OCI-LY3 (cell line): Measurements from ENCODE around the gene D2HGDH.
"Not testable (repeated sequence)": the region's sequence is repeated elsewhere in the genome, so short reads cannot be mapped to it uniquely, and the experiment has no call there.

Experiments
- H2AFZ ChIP-seq: fragments of 200-600, 300-600 bp; shearing (Covaris generic); 2 replicates; pipeline ENCODE4 v1.6.0; 2014; ENCODE audit warnings: antibody characterized with exemption, low read depth, low read length
- H3K27ac ChIP-seq: fragments of 200-600, 300-600 bp; sonication (generic); 2 replicates; pipeline ENCODE4 v1.5.1; 2014; ENCODE audit warnings: mild to moderate bottlenecking, low read length, moderate library complexity, mixed read lengths
- H3K27me3 ChIP-seq: fragments of 200-600, 300-600 bp; sonication (generic); 2 replicates; pipeline ENCODE4 v1.6.1; 2014; ENCODE audit warnings: low read depth, low read length, mixed read lengths
- H3K36me3 ChIP-seq: fragments of 200-600, 300-600 bp; sonication (generic); replicated peaks from 2 replicates; pipeline ENCODE3; 2014; ENCODE audit warnings: low read depth, low read length, mixed read lengths
- H3K4me1 ChIP-seq: fragments of 300-600, 200-600 bp; sonication (generic); 2 replicates; pipeline ENCODE4 v1.6.1; 2014; ENCODE audit warnings: low read length, mixed read lengths
- H3K4me2 ChIP-seq: fragments of 200-600, 300-600 bp; sonication (generic); 2 replicates; pipeline ENCODE4 v1.6.1; 2014; ENCODE audit warnings: low read length, mixed read lengths
- H3K4me3 ChIP-seq: fragments of 300-600, 200-600 bp; sonication (generic); 2 replicates; pipeline ENCODE4 v1.5.1; 2014; ENCODE audit warnings: antibody characterized with exemption, mild to moderate bottlenecking, low read length, moderate library complexity
- H3K79me2 ChIP-seq: fragments of 300-600, 200-600 bp; shearing (Covaris generic); 2 replicates; pipeline ENCODE4 v1.6.1; 2014; ENCODE audit warnings: mild to moderate bottlenecking, low read length, mixed read lengths
- H3K9ac ChIP-seq: fragments of 300-600, 200-600 bp; shearing (Covaris generic); 2 replicates; pipeline ENCODE4 v1.6.0; 2014; ENCODE audit warnings: mild to moderate bottlenecking, low read length, moderate library complexity
- H3K9me3 ChIP-seq: fragments of 200-600, 300-600 bp; shearing (Covaris generic); 2 replicates; pipeline ENCODE4 v1.6.1; 2014; ENCODE audit warnings: low read length, mixed read lengths; ENCODE audit not compliant: insufficient read depth
- H4K20me1 ChIP-seq: fragments of 200-600, 300-600 bp; sonication (generic); 2 replicates; pipeline ENCODE4 v1.6.1; 2016; ENCODE audit warnings: low read length, mixed read lengths; ENCODE audit not compliant: insufficient read depth
- EZH2phosphoT487 ChIP-seq: fragments of 200-600 bp; shearing (Covaris generic); IDR thresholded peaks from 2 replicates; pipeline ENCODE4 v1.6.1; 2018; ENCODE audit warnings: antibody characterized with exemption, mixed run types, low read depth
- TF ChIP-seq, protein P1 (sequence below): fragments of 200-600, 300-600 bp; sonication (generic); IDR thresholded peaks from 2 replicates; pipeline ENCODE4 v1.5.1; 2014; ENCODE audit warnings: antibody characterized with exemption, low read length, low read depth

The D2HGDH gene

DNA sequence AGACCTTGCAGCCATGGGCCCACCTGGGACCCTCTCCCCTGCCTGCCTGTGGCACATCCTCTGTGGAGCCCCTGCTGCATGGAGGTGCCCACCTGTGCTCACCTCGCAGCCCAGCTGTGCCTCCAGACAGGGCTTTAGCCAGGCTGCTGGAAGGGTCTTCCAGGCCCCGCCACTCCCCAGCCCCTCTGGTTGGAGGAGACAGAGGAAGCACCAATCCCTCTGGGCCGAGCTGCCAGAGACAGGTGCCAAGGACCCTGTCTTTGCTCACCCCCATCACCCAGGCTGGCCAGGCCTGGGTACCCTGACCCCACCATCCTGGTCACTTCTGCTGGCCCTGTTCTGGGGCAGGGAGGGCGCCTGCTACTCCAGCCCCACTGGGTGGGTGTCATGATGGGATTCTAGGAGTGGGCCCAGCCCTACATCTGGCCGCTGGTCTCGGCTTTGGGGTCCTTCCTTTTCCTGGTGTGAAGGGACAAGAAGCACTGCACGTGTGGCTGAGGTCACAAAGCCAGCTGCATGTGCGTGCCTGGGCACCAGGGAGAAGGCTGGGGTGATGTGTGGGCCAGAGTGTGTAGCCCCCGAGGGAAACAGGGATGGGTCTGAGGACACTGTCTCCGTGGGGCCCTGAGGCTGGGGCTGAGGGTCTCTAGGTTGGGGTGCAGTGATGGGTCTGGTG is 65.2 kb downstream of the D2HGDH start:
- peaks cover 14% of the 10 kb centered on the region for H3K27me3 ChIP-seq
- H3K36me3 ChIP-seq: no peaks in the 10 kb centered on the region
- H3K4me2 ChIP-seq: no peak overlapping the region
- no peak overlapping the region for H2AFZ ChIP-seq
- H4K20me1 ChIP-seq: no peaks in the 10 kb centered on the region
- H3K79me2 ChIP-seq: no peaks in the 10 kb centered on the region
- peaks cover 8% of the 10 kb centered on the region for H3K4me1 ChIP-seq
- no peak overlapping the region for H3K27ac ChIP-seq
- H3K9ac ChIP-seq: no peak overlapping the region
- no peak for TF ChIP-seq EZH2phosphoT487
- TF ChIP-seq, protein P1, sequence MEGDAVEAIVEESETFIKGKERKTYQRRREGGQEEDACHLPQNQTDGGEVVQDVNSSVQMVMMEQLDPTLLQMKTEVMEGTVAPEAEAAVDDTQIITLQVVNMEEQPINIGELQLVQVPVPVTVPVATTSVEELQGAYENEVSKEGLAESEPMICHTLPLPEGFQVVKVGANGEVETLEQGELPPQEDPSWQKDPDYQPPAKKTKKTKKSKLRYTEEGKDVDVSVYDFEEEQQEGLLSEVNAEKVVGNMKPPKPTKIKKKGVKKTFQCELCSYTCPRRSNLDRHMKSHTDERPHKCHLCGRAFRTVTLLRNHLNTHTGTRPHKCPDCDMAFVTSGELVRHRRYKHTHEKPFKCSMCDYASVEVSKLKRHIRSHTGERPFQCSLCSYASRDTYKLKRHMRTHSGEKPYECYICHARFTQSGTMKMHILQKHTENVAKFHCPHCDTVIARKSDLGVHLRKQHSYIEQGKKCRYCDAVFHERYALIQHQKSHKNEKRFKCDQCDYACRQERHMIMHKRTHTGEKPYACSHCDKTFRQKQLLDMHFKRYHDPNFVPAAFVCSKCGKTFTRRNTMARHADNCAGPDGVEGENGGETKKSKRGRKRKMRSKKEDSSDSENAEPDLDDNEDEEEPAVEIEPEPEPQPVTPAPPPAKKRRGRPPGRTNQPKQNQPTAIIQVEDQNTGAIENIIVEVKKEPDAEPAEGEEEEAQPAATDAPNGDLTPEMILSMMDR: no peak
- H3K9me3 ChIP-seq: no peaks in the 10 kb centered on the region
- H3K4me3 ChIP-seq: no peak overlapping the region

GRCh38 chr2:241800198-241800903 is 65.9 kb downstream of the D2HGDH start:
- H4K20me1 ChIP-seq, H3K4me3 ChIP-seq, H2AFZ ChIP-seq, H3K9ac ChIP-seq, H3K79me2 ChIP-seq, H3K27ac ChIP-seq, H3K36me3 ChIP-seq, H3K4me2 ChIP-seq, H3K9me3 ChIP-seq: not testable (repeated sequence)
- H3K4me1 ChIP-seq: peaks cover 11% of the 10 kb centered on the region
- peaks cover 14% of the 10 kb centered on the region for H3K27me3 ChIP-seq

GRCh38 chr2:241801611-241802420 is 67.4 kb downstream of the D2HGDH start:
- Histone ChIP-seq H2AFZ (no peak overlapping the region), H4K20me1 (no peaks in the 10 kb centered on the region), H3K36me3 (no peaks in the 10 kb centered on the region), H3K27ac (no peak overlapping the region), H3K4me3 (no peak overlapping the region), H3K4me1 (peaks cover 11% of the 10 kb centered on the region), H3K79me2 (no peaks in the 10 kb centered on the region), H3K9ac (no peak overlapping the region), H3K4me2 (no peak overlapping the region), H3K27me3 (peaks cover 14% of the 10 kb centered on the region), H3K9me3 (no peaks in the 10 kb centered on the region)
- TF ChIP-seq, protein P1: no peak
- TF ChIP-seq EZH2phosphoT487: no peak

- Histone ChIP-seq H3K27ac (no peak overlapping the region), H3K4me2 (no peak overlapping the region), H3K9ac (no peak overlapping the region), H2AFZ (no peak overlapping the region), H3K79me2 (no peaks in the 10 kb centered on the region), H4K20me1 (no peaks in the 10 kb centered on the region), H3K9me3 (no peaks in the 10 kb centered on the region), H3K36me3 (no peaks in the 10 kb centered on the region), H3K4me1 (peaks cover 11% of the 10 kb centered on the region), H3K27me3 (peaks cover 14% of the 10 kb centered on the region), H3K4me3 (no peak overlapping the region)
- TF ChIP-seq, protein P1: no peak
- TF ChIP-seq EZH2phosphoT487: no peak
Observed at GRCh38 chr2:241802421-241803318, 68.2 kb downstream of the D2HGDH start.
